OCI-LY1 (cell line): ENCODE results near the gene GALNT10.

Experiments
- H2AFZ ChIP-seq: fragments of 200-600 bp; sonication (generic), shearing (Covaris generic); 2 replicates; pipeline ENCODE4 v1.6.0; 2014; ENCODE audit warnings: antibody characterized with exemption, mild to moderate bottlenecking, low read length
- H3F3A ChIP-seq: fragments of 200-600 bp; sonication (generic), shearing (Covaris generic); 2 replicates; pipeline ENCODE4 v1.6.0; 2014; ENCODE audit warnings: mild to moderate bottlenecking, antibody characterized with exemption, low read length, moderate library complexity; ENCODE audit not compliant: insufficient read depth
- H3K27ac ChIP-seq: fragments of 200-600 bp; sonication (generic); 2 replicates; pipeline ENCODE4 v1.5.1; 2014; ENCODE audit warnings: low read length, mixed run types, mild to moderate bottlenecking, low read depth; ENCODE audit not compliant: poor library complexity, severe bottlenecking
- H3K27me3 ChIP-seq: fragments of 200-600 bp; sonication (generic); 2 replicates; pipeline ENCODE4 v1.6.0; 2014; ENCODE audit warnings: antibody characterized with exemption, mild to moderate bottlenecking, low read length, moderate library complexity; ENCODE audit not compliant: insufficient read depth
- H3K36me3 ChIP-seq: fragments of 200-600 bp; sonication (generic); 2 replicates; pipeline ENCODE4 v1.6.1; 2014; ENCODE audit warnings: mild to moderate bottlenecking, antibody characterized with exemption, low read length, moderate library complexity, mixed read lengths; ENCODE audit not compliant: insufficient read depth
- H3K4me1 ChIP-seq: fragments of 200-600 bp; sonication (generic); 2 replicates; pipeline ENCODE4 v1.5.1; 2014; ENCODE audit warnings: mild to moderate bottlenecking, low read length, moderate library complexity; ENCODE audit not compliant: insufficient read depth, severe bottlenecking
- H3K4me2 ChIP-seq: fragments of 200-600 bp; sonication (generic), shearing (Covaris generic); 2 replicates; pipeline ENCODE4 v1.6.1; 2014; ENCODE audit warnings: low read length
- H3K4me3 ChIP-seq: fragments of 200-600 bp; sonication (generic); 2 replicates; pipeline ENCODE4 v1.5.1; 2014; ENCODE audit warnings: low read length, low read depth, mild to moderate bottlenecking, mixed read lengths; ENCODE audit not compliant: poor library complexity, severe bottlenecking
- H3K79me2 ChIP-seq: fragments of 200-600 bp; shearing (Covaris generic); 2 replicates; pipeline ENCODE4 v1.6.1; 2016; ENCODE audit warnings: mixed run types, low read length, mixed read lengths; ENCODE audit not compliant: insufficient read depth
- H3K9ac ChIP-seq: fragments of 200-600 bp; sonication (generic), shearing (Covaris generic); 2 replicates; pipeline ENCODE4 v1.6.1; 2014; ENCODE audit warnings: mild to moderate bottlenecking, low read length, mixed read lengths
- H3K9me2 ChIP-seq: fragments of 200-600 bp; sonication (generic), shearing (Covaris generic); 2 replicates; pipeline ENCODE4 v1.6.1; 2014; ENCODE audit warnings: low read depth, mild to moderate bottlenecking, low read length, mixed read lengths
- H3K9me3 ChIP-seq: fragments of 200-600 bp; shearing (Covaris generic); 2 replicates; pipeline ENCODE4 v1.6.1; 2014; ENCODE audit warnings: low read length, mixed read lengths
- H4K20me1 ChIP-seq: fragments of 200-600 bp; sonication (generic), shearing (Covaris generic); 2 replicates; pipeline ENCODE4 v1.6.0; 2016; ENCODE audit warnings: mild to moderate bottlenecking, low read length; ENCODE audit not compliant: insufficient read depth
- EZH2 ChIP-seq: fragments of 200-600 bp; sonication (generic), shearing (Covaris generic); IDR thresholded peaks from 2 replicates; pipeline ENCODE4 v1.8.0; 2017; ENCODE audit warnings: borderline replicate concordance, mixed run types, mild to moderate bottlenecking, antibody characterized with exemption, low read length, moderate library complexity, mixed read lengths
- TF ChIP-seq, protein P1 (sequence below): fragments of 200-600 bp; sonication (generic), shearing (Covaris generic); IDR thresholded peaks from 2 replicates; pipeline ENCODE4 v1.5.1; 2017; ENCODE audit warnings: mild to moderate bottlenecking, antibody characterized with exemption, low read length, moderate library complexity, mixed read lengths

Gene GALNT10

GRCh38 chr5:154162539-154163151 is 27.9 kb upstream of the GALNT10 start:
- Histone ChIP-seq H3K4me3 (no peak overlapping the region), H3K27ac (no peak overlapping the region), H2AFZ (no peak overlapping the region)

GRCh38 chr5:154163327-154164248 is 26.9 kb upstream of the GALNT10 start:
- H3K9me2 ChIP-seq: no peaks in the 10 kb centered on the region
- H3K79me2 ChIP-seq: no peaks in the 10 kb centered on the region
- H3K4me3 ChIP-seq: no peak overlapping the region
- no peaks in the 10 kb centered on the region for H3K27me3 ChIP-seq
- no peak overlapping the region for H3K9ac ChIP-seq
- no peak overlapping the region for H2AFZ ChIP-seq
- TF ChIP-seq, protein P1, sequence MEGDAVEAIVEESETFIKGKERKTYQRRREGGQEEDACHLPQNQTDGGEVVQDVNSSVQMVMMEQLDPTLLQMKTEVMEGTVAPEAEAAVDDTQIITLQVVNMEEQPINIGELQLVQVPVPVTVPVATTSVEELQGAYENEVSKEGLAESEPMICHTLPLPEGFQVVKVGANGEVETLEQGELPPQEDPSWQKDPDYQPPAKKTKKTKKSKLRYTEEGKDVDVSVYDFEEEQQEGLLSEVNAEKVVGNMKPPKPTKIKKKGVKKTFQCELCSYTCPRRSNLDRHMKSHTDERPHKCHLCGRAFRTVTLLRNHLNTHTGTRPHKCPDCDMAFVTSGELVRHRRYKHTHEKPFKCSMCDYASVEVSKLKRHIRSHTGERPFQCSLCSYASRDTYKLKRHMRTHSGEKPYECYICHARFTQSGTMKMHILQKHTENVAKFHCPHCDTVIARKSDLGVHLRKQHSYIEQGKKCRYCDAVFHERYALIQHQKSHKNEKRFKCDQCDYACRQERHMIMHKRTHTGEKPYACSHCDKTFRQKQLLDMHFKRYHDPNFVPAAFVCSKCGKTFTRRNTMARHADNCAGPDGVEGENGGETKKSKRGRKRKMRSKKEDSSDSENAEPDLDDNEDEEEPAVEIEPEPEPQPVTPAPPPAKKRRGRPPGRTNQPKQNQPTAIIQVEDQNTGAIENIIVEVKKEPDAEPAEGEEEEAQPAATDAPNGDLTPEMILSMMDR: no peak
- no peak for TF ChIP-seq EZH2
- H3F3A ChIP-seq: no peaks in the 10 kb centered on the region
- H3K4me2 ChIP-seq: no peak overlapping the region
- no peak overlapping the region for H3K27ac ChIP-seq
- H4K20me1 ChIP-seq: no peaks in the 10 kb centered on the region
- no peaks in the 10 kb centered on the region for H3K9me3 ChIP-seq
- no peaks in the 10 kb centered on the region for H3K4me1 ChIP-seq
- no peaks in the 10 kb centered on the region for H3K36me3 ChIP-seq

More at GRCh38 chr5:154162539-154163151, 27.9 kb upstream of the GALNT10 start:
- Histone ChIP-seq H3K4me1 (no peaks in the 10 kb centered on the region), H4K20me1 (no peaks in the 10 kb centered on the region), H3K9ac (no peak overlapping the region), H3K4me2 (no peak overlapping the region), H3K79me2 (no peaks in the 10 kb centered on the region), H3K9me3 (no peaks in the 10 kb centered on the region), H3K9me2 (no peaks in the 10 kb centered on the region), H3K27me3 (no peaks in the 10 kb centered on the region), H3F3A (no peaks in the 10 kb centered on the region), H3K36me3 (no peaks in the 10 kb centered on the region)
- TF ChIP-seq, protein P1: no peak
- TF ChIP-seq EZH2: no peak

DNA sequence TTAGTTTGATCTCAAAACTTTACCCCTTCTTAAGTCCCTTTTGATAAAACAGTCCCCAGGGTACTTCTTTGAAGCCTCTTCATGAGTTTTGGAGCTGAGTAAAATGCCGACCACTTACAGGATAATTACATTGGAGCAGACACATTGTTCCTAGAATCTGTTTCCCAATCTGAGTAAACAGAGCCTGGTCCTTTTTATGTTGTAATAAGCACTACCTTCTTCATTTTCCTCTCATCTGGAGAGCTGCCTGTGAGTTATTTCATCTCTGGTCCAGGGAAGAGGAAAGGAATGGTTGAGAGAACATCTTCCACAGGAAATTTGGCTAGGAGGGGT is 26.3 kb upstream of the GALNT10 start:
- Histone ChIP-seq H3K9me3 (no peaks in the 10 kb centered on the region), H3K27ac (no peak overlapping the region), H3K27me3 (no peaks in the 10 kb centered on the region), H3K4me2 (no peak overlapping the region), H3K4me1 (no peaks in the 10 kb centered on the region), H3K9me2 (no peaks in the 10 kb centered on the region), H3F3A (no peaks in the 10 kb centered on the region), H3K9ac (no peak overlapping the region), H3K79me2 (no peaks in the 10 kb centered on the region), H3K36me3 (no peaks in the 10 kb centered on the region), H2AFZ (no peak overlapping the region), H3K4me3 (no peak overlapping the region), H4K20me1 (no peaks in the 10 kb centered on the region)
- TF ChIP-seq, protein P1: no peak
- TF ChIP-seq EZH2: no peak
